Left renal pelvis (tissue), 4 donors: ENCODE data around the gene ARHGAP45. TPM values are rescaled to one million over a fixed set of nuclear protein-coding genes. Genes with fewer than 3 reads are reported as not detected.
"Not testable (repeated sequence)": the region's sequence is repeated elsewhere in the genome, so short reads cannot be mapped to it uniquely, and the experiment has no call there.

Source experiments
- DNase-seq, 4 donors: peaks; one replicate each; pipeline ENCODE4 v3.0.0-alpha.2; 2013; ENCODE audit warnings: low read depth in 4 of 4, low spot score in 3 of 4
- polyA plus RNA-seq, 4 donors: library from polyadenylated mRNA; unstranded; fragments of 120-200 nt; gene quantifications; one replicate each; pipeline ENCODE4 v1.2.1, GENCODE V29; 2013; ENCODE audit not compliant: insufficient read length in 4 of 4

Gene ARHGAP45
- polyA plus RNA-seq, 4 donors, result 8.2 to 14.4 (median 8.9) TPM

DNA sequence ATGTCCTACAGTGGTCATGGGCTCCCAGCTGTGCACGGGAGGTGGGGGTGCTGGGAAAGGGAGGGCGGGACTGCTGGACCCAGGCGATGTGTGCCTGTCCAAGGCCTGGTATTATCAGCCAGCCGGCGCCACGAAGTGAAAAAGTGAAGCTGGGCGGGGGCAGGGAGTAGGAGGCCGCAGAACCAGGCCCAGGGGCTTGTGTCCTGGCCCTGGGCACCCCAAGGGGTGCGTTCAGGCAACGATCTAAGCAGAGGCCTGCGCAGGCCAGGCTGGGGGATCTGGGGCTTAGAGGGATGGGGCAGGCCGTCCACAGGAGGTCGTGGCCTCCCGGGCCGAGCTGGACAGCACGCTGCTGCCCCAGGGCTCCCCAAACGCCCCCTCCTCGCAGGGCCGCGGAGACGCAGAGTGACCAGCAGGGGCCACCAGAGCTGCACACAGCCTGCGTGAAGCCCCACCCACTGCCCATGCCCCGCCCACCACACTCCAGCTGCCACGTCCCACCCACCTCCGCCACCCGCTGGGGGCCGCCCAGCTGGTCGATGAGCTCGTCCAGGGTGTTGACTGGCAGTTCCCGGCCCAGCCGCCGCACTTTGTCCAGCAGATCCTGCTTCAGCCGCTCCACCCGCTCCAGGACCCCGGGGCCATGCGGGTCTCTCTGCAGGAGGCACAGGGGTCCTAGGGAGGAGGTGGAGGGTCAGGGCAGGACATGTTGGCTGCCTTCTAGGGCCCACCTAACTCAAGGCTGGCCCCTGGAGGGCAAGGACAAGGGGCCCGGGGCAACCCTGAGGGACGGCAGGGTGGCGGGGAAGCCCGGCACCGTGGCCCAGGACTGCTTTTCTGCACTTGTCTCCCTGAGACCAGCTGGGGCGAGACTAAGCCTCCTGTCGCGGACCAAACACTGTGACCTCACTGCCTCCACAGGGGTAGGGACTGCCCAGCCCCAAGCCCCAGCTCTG, 46.3 kb downstream of the ARHGAP45 start:
- DNase-seq, result peak; percentile 76 to 85 (median 78)

DNA sequence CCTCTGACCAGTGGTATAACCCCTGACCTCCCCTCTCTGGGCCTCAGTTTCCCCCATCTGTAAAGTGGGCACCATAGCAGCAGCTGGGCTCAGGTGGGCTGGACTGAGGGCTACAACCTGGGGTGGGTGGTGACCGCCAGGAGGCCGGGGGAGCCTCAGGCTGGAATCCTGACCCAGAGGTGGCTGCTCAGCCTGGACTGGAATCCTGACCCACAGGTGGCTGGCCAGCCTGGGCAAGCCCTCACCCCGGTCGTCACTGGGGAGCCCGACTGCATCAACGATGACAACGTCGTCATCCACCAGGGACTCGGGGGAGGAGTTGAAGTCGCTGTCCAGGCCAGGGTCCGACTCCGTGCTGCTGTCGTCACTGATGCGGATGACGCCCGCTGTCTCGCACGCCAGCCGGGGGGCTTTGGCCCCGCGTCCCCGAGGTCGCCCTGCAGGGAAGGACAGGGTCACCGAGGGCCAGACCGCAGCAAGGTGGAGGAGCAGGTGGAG, 47.1 kb downstream of the ARHGAP45 start:
- DNase-seq, result no peak

DNA sequence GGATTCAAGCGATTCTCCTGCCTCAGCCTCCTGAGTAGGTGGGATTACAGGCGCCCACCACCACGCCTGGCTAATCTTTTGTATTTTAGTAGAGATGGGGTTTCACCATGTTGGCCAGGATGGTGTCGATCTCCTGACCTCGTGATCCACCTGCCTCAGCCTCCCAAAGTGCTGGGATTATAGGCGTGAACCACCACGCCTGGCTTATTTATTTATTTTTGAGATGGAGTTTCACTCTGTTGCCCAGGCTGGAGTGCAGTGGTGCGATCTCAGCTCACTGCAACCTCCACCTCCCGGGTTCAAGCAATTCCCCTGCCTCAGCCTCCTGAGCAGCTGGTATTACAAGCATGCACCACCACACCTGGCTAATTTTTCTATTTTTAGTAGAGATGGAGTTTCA, 47.8 kb downstream of the ARHGAP45 start:
- DNase-seq, result not testable (repeated sequence)

DNA sequence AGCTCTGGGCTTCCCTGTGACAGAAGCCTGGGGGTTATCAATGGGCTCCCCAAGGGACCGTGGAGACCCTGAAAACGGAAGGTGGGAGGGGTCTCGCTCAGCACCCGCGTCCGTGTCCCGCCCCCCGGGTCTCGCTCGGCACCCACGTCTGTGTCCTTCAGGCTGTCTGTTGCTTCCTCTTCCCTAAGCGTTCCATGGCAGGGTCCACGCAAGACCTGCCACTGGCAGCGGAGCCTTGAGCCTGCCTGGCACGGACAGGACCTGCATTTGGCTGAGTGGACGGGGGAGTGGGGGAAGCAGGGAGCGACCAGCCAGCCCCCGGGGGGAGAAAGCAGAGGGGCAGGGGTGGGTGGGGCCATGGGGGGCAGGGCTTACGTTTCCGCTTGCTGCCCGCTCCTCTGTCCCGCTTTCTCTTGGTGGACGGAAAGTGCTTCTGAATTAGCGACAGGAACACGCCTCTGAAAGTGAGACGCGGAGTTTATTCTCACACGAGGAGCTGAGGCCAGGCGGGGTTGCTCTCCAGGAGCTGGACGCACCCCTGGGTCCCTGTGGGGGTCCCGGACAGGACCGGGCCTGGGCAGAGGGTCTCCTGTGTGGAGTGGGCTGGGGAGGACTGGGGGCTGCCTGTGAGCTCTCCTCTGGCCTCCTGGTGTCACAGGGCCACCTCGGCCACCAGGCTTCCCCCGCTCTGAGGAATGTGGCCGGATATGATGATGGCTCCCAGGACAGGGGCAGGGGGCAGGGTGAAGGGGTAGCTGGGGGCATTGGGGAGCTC, 48.9 kb downstream of the ARHGAP45 start:
- DNase-seq, result no peak

GRCh38 chr19:1116726-1117581, 50.0 kb downstream of the ARHGAP45 start:
- no peak for DNase-seq

DNA sequence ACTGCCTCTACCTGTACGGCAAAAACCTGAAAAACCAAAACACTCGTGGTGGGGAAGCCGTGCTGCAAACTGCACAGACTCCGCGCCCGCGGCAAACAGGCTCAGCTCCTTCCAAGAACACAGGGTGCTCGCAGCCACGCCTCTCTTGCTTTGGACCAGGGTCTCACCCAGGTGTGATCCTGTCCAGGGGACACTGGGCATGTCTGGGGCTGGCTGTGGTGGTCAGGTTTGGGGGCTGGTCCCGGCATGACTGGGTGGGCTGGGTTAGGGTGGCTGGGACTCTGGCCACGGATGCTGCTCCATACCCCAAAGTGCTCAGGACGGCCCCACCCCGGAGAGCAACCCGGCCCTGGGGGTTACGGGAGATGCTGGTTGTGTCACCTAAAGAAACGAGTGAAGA, 50.7 kb downstream of the ARHGAP45 start:
- no peak for DNase-seq

DNA sequence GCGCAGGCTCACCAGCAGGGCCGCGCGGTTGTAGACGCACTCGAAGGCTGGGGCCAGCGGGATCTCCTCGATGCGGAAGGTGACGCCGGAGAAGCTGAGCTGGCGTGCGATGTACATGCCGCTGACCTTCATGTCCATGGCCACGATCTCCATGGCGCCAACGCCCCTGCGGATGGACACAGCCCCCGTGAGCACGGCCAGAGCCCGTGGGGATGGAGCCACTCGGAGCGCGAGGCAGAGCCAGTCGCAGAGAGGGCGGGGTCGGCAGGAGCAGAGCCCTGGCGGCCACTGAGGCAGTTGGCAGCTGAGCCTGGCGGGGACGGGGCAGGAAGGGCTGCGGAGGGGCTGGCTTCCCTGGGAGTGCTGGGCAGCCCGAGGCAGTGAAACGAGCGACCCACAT, 52.0 kb downstream of the ARHGAP45 start:
- DNase-seq, result no peak

DNA sequence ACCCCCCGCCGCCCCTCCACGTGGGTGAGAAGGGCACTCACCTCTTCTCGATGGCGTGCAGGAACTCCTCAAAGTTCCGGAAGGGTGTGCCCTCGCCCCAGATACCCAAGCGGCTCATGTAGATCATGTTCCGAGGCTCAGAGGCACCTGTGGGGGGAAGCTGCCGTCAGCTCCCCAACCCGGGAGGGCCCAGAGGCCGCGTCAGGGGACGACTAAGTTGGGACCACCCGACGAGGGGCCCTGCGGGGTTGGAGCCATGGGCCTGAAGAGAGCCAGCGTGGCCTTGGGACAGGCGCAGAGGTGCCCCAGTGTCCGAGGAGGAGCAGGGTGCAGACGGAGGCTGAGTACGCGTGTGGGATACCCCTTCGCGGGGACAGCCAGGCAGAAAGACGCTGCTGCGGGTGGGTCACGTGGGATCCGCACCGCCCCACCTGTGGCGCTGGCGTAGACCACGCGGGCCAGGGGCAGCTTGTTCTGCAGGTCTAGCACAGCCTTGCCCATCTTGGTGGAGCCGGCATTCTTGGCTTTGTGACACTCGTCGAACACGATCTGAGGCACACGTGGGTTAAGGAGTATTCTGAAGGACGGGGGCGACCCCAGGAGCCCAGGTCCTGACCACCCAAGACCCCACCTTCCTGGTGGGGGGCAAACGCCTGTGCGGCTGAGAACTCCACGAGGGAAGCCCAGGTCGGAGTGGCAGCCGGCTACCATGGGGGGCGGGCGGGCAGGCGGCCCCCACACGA, 52.7 kb downstream of the ARHGAP45 start:
- DNase-seq, result no peak

GRCh38 chr19:1121395-1121794, 54.4 kb downstream of the ARHGAP45 start:
- DNase-seq, result no peak

- DNase-seq, result no peak
Measured at GRCh38 chr19:1122021-1122971, 55.3 kb downstream of the ARHGAP45 start.

DNA sequence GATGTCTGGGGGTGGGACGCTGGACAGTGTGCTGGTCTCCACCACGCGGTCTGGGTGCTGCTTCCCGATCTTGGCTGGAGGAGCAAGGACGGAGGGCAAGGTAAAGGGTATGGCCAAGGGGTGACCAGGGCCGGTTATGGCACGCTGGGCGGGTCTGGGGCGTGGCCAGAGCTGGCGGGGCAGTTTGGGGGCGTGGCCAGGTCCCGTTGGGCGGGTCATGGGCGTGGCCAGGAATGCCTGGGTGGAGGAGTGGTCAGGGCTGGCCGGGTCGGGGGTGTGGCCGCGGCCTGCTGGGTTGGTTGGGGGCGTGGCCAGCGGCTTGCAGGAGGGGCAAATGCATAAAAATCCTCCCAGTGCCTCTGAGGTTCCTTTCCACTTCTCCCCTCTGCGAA, 56.0 kb downstream of the ARHGAP45 start:
- no peak for DNase-seq

- DNase-seq, result no peak
Measured at GRCh38 chr19:1123381-1123780, 56.4 kb downstream of the ARHGAP45 start.

DNA sequence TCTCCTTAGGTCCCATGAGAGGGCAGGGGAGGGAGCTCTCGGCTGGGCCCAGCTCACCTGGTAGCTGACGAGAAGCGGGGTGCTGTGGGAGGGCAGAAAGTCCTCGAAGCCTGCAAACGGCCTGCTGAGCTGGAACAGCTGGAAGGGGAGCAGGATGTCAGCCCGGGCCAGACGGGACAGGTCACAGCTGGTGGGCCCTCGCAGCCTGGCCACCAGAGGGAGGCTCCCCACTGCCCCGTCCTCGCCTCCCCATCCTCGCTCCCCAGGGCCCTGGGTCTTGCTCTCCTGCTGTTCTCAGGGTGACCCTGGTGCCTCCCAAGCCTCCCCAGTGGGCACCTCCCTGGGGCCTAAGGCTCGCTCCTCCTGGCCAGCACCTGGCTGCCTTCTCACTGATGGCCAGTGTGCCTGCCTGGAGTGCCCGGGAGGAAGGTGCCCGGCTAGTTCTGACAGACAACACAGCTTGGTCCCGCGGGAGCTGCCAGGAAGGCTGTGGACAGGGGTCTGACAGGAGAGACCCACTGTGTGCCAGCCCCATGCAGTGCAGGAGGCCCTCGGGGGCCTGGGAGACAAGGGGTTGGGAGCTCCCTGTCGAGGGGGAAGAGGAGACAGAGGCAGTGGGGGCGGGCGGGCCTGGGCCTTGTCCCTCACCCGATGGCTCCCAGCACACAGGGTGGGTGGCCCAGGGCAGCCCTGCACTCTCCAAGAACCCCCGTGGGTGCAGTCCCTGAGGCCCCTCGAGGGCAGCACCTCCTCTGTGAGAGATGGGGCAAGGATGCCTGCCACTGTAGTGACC, 57.1 kb downstream of the ARHGAP45 start:
- no peak for DNase-seq

DNA sequence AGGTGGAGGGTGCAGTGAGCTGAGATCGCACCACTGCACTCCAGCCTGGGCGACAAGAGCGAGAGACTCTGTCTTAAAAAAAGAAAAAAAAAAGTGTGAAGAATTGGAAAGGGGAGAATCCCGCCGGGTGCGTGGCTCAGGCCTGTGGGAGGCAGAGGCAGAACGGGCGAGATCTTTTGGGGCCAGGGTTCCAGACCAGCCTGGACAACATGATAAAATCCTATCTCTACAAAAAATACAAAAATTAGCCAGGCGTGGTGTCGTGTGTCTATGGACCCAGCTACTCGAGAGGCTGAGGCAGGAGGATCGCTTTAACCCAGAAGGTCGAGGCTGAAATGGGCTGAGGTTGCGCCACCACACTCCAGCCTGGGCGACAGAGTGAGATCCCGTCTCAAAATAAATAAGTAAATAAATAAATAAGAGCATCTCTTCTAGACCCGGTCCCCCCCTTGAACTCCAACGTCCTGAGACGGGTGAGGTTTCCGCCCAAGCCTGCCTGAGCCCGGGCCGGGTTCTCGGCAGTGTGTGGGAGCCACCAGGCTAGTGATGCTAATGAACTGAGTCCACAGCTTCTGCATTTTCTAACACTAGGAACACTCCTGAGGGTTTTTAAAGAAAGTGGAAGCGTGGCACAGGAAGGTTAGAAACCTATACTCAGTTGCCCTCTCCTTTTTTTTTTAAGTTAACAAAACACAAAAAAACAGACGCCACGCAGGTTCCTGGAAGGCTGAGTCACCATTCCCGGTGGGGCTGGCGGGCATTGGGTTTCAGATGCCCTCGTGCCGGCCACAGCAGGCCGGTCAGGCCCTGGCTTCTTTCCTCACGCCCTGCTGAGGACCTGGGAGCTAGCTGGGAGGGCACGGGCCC, 58.9 kb downstream of the ARHGAP45 start:
- DNase-seq, result no peak

- DNase-seq, result no peak
Measured at GRCh38 chr19:1126984-1127760, 60.2 kb downstream of the ARHGAP45 start.

DNA sequence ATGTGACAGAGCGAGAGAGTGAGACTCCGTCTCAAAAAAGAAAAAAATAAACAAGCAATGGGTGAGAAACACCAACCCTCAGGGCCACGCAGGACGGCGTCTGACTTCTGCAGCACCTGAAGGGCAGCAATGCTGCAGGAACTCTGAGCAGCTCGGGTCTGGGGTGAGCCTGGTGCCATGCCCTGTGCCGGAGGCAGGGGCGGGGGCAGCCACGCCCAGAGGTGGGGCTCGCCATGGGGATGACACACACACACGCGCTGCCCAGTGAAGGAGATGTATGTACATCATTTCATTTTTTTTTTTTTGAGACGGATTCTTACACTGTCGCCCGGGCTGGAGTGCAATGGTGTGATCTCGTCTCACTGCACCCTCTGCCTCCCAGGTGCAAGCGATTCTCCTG, 61.1 kb downstream of the ARHGAP45 start:
- no peak for DNase-seq
